Tibial nerve (tissue), 4 donors: Measurements from ENCODE around the gene TENM4. TPM values are rescaled to one million over a fixed set of nuclear protein-coding genes. Genes with fewer than 3 reads are reported as not detected.
"Not testable (repeated sequence)": the region's sequence is repeated elsewhere in the genome, so short reads cannot be mapped to it uniquely, and the experiment has no call there.

ENCODE experiments used
- DNase-seq, 2 donors: peaks; one replicate each; pipeline ENCODE4 v3.0.0-alpha.2; 2019; ENCODE audit warnings: low spot score in 2 of 2
- H3K27ac ChIP-seq, 4 donors: fragments of 200-600 bp; sonication (generic) in 3 of 4; one replicate each; pipeline ENCODE4 v1.5.1; 2017 to 2019; ENCODE audit warnings: mild to moderate bottlenecking in 1 of 4
- H3K27me3 ChIP-seq, 2 donors: fragments of 200-600 bp; sonication (generic) in 1 of 2; one replicate each; pipeline versions ENCODE4 v1.5.1 to v1.6.0; 2017 to 2019
- H3K36me3 ChIP-seq, 3 donors: fragments of 200-600 bp; sonication (generic); one replicate each; pipeline ENCODE4 v1.5.1; 2018 to 2019
- H3K4me1 ChIP-seq, 4 donors: fragments of 200-600 bp; sonication (generic) in 3 of 4; one replicate each; pipeline ENCODE4 v1.5.1; 2017 to 2019
- H3K4me3 ChIP-seq, 4 donors: fragments of 200-600 bp; sonication (generic) in 3 of 4; one replicate each; pipeline ENCODE4 v1.5.1; 2017 to 2019; ENCODE audit warnings: mild to moderate bottlenecking in 1 of 4, moderate library complexity in 1 of 4
- H3K9me3 ChIP-seq, 4 donors: fragments of 200-600 bp; sonication (generic) in 3 of 4; one replicate each; pipeline ENCODE4 v1.5.1; 2017 to 2019
- EP300 ChIP-seq, 2 donors: sonication (generic); formaldehyde crosslinking; IDR thresholded peaks; one replicate each; pipeline ENCODE4 v1.6.1; 2017; ENCODE audit warnings: antibody characterized with exemption in 2 of 2, mild to moderate bottlenecking in 1 of 2
- POLR2A ChIP-seq, 2 donors: fragments of 450-650 bp; IDR thresholded peaks; one replicate each; pipeline ENCODE4 v1.6.1; 2017; ENCODE audit warnings: antibody characterized with exemption in 2 of 2, mild to moderate bottlenecking in 2 of 2, moderate library complexity in 2 of 2
- WGBS, 2 donors: methylation state at CpG; one replicate each; pipeline ENCODE4 v1.1.5; 2018; 5-methylcytosine and 5-hydroxymethylcytosine counted together
- total RNA-seq, 4 donors: library from RNA; depleted of rRNA; stranded (reverse); fragments of >200 nt; gene quantifications; one replicate each; pipeline ENCODE4 v1.1.0, GENCODE V29; 2016
- TF ChIP-seq, protein P1 (sequence below), 5 experiments: fragments of 200-600 bp in 3 of 5; fragments of 450-650 bp in 2 of 5; sonication (generic) in 3 of 5; IDR thresholded peaks; one replicate each; pipeline ENCODE4 v1.5.1; 2016 to 2019; ENCODE audit warnings: antibody characterized with exemption in 5 of 5, mild to moderate bottlenecking in 3 of 5, moderate library complexity in 2 of 5

The TENM4 gene
- total RNA-seq, 4 donors from 2014 or later: 15.3 to 36.3 (median 19.6) TPM

- 55 to 56% methylated on average over 2 of the region's 2 CpGs for WGBS, 2 donors
- H3K4me3 ChIP-seq: no peak overlapping the region
- TF ChIP-seq, protein P1, sequence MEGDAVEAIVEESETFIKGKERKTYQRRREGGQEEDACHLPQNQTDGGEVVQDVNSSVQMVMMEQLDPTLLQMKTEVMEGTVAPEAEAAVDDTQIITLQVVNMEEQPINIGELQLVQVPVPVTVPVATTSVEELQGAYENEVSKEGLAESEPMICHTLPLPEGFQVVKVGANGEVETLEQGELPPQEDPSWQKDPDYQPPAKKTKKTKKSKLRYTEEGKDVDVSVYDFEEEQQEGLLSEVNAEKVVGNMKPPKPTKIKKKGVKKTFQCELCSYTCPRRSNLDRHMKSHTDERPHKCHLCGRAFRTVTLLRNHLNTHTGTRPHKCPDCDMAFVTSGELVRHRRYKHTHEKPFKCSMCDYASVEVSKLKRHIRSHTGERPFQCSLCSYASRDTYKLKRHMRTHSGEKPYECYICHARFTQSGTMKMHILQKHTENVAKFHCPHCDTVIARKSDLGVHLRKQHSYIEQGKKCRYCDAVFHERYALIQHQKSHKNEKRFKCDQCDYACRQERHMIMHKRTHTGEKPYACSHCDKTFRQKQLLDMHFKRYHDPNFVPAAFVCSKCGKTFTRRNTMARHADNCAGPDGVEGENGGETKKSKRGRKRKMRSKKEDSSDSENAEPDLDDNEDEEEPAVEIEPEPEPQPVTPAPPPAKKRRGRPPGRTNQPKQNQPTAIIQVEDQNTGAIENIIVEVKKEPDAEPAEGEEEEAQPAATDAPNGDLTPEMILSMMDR (IDR thresholded peaks at IDR 0.05): no peak
- TF ChIP-seq EP300 (IDR thresholded peaks at IDR 0.05) (no peak), POLR2A (IDR thresholded peaks at IDR 0.05) (no peak)
- H3K36me3 ChIP-seq: no peaks in the 10 kb centered on the region
- no peaks in the 10 kb centered on the region for H3K27me3 ChIP-seq
- H3K27ac ChIP-seq: no peak overlapping the region
- H3K9me3 ChIP-seq: peaks cover 0 to 5% (median 0%) of the 10 kb centered on the region in 4 donors
- no peak for DNase-seq
- no peaks in the 10 kb centered on the region for H3K4me1 ChIP-seq
These were observed 462.0 kb downstream of the TENM4 start for GRCh38 chr11:78978831-78979230.

DNA sequence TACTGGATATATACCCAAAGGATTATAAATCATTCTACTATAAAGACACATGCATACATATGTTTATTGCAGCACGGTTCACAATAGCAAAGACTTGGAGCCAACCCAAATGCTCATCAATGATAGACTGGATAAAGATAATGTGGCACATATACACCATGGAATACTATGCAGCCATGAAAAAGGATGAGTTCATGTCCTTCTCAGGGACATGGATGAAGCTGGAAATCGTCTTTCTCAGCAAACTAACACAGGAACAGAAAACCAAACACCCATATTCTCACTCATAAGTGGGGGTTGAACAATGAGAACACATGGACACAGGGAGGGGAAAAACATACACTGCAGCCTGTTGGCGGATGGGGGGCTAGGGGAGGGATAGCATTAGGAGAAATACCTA is 463.0 kb downstream of the TENM4 start:
- 90 to 92% methylated on average over 3 of the region's 3 CpGs for WGBS, 2 donors
- not testable (repeated sequence) for DNase-seq, H3K27me3 ChIP-seq

DNA sequence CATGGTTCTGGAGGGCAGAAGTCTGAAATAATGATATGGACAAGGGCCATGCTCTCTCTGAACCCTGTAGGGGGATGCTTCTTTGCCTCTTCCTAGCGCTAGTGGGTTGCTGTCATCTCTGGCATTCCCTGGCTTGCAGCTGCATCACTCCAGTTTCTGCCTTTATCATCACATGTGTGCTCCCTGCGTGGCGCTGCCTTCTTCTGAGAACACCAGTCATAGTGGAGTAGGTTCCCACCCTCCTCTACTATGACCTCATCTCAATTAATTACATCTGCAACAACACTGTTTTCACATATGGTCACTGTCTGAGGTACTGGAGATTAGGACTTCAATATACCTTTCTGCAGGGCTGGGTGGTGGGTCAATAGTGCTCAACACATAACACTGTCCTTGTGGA is 463.8 kb downstream of the TENM4 start:
- Histone ChIP-seq H3K4me3 (no peak overlapping the region), H3K4me1 (no peaks in the 10 kb centered on the region), H3K36me3 (no peaks in the 10 kb centered on the region), H3K27ac (no peak overlapping the region), H3K9me3 (peaks cover 0 to 5% (median 0%) of the 10 kb centered on the region in 4 donors), H3K27me3 (no peaks in the 10 kb centered on the region)
- WGBS, 2 donors: 80 to 93% methylated on average over 3 of the region's 3 CpGs
- no peak for DNase-seq
- TF ChIP-seq, protein P1 (IDR thresholded peaks at IDR 0.05): no peak
- TF ChIP-seq POLR2A (IDR thresholded peaks at IDR 0.05) (no peak), EP300 (IDR thresholded peaks at IDR 0.05) (no peak)

More for the DNA sequence above, 463.0 kb downstream of the TENM4 start:
- H3K36me3 ChIP-seq, H3K4me3 ChIP-seq, H3K27ac ChIP-seq, H3K9me3 ChIP-seq, H3K4me1 ChIP-seq: not testable (repeated sequence)

GRCh38 chr11:78975081-78975480 is 465.7 kb downstream of the TENM4 start:
- 78 to 84% methylated on average over 5 of the region's 5 CpGs for WGBS, 2 donors
- Histone ChIP-seq H3K9me3 (peaks cover 0 to 5% (median 0%) of the 10 kb centered on the region in 4 donors), H3K27ac (no peak overlapping the region), H3K36me3 (no peaks in the 10 kb centered on the region), H3K27me3 (no peaks in the 10 kb centered on the region), H3K4me3 (no peak overlapping the region), H3K4me1 (no peaks in the 10 kb centered on the region)
- no peak for TF ChIP-seq EP300 (IDR thresholded peaks at IDR 0.05)
- TF ChIP-seq POLR2A (IDR thresholded peaks at IDR 0.05): no peak
- TF ChIP-seq, protein P1 (IDR thresholded peaks at IDR 0.05): no peak
- no peak for DNase-seq

DNA sequence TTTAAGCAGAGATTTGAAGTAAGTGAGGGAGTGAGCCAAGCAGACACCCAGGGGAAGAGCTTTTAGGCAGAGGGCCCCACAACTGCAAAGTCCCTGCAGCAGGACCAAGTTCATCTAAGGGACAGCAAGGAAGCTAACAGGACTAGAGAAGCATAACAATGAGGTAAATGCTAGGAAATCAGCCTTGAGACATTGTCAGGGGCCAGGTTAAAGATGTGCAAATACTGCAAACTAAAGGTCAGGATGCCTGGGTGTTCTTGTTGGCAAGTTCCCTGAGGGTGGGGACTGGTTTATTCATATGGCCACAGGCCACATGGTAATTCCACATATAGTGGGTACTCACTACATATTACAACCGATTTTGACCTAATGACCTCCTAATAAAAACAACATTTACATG is 467.0 kb downstream of the TENM4 start:
- DNase-seq: no peak
- TF ChIP-seq EP300 (IDR thresholded peaks at IDR 0.05): no peak
- TF ChIP-seq POLR2A (IDR thresholded peaks at IDR 0.05): no peak
- TF ChIP-seq, protein P1 (IDR thresholded peaks at IDR 0.05): no peak
- 35 to 43% methylated on average over 1 of the region's 1 CpG for WGBS, 2 donors
- H3K27ac ChIP-seq: no peak overlapping the region
- no peak overlapping the region for H3K4me3 ChIP-seq
- H3K4me1 ChIP-seq: no peaks in the 10 kb centered on the region
- peaks cover 0 to 5% (median 0%) of the 10 kb centered on the region in 4 donors for H3K9me3 ChIP-seq
- no peaks in the 10 kb centered on the region for H3K27me3 ChIP-seq
- no peaks in the 10 kb centered on the region for H3K36me3 ChIP-seq

- TF ChIP-seq EP300 (IDR thresholded peaks at IDR 0.05): no peak
- H3K36me3 ChIP-seq: no peaks in the 10 kb centered on the region
- H3K4me1 ChIP-seq: no peaks in the 10 kb centered on the region
- H3K9me3 ChIP-seq: no peaks in the 10 kb centered on the region
- no peak for DNase-seq
- H3K4me3 ChIP-seq: no peak overlapping the region
- no peaks in the 10 kb centered on the region for H3K27me3 ChIP-seq
- no peak overlapping the region for H3K27ac ChIP-seq
These were observed 468.2 kb downstream of the TENM4 start for GRCh38 chr11:78972590-78972989.
